AG04449 (cell line): ENCODE data around the gene DGKI.

ENCODE experiments used
- CTCF ChIA-PET: fragments of 350-600 bp; formaldehyde crosslinking; extraction: SDS; loops from one replicate; lab custom pipeline; 2021; ENCODE audit warnings: antibody characterized with exemption; lab: Yijun Ruan, JAX
- POLR2A ChIA-PET: fragments of 400-600, 350-600 bp; formaldehyde crosslinking; extraction: SDS; loops from one replicate; lab custom pipeline; 2020; ENCODE audit warnings: antibody characterized with exemption, inconsistent platforms; lab: Yijun Ruan, JAX
- DNase-seq: peaks from one replicate; pipeline ENCODE4 v3.0.0-alpha.2; 2010; ENCODE audit warnings: low read depth, low spot score
- H3K4me3 ChIP-seq: 2 replicates; pipeline ENCODE4 v1.5.1; 2011; ENCODE audit warnings: low read depth, mild to moderate bottlenecking, control low read depth, low read length
- TF ChIP-seq, protein P1 (sequence below): IDR thresholded peaks from one replicate; pipeline ENCODE4 v1.5.1; 2011; ENCODE audit warnings: mild to moderate bottlenecking, moderate library complexity, low read length, control low read depth, inconsistent platforms; ENCODE audit not compliant: insufficient read depth; ENCODE audit errors: missing control alignments

DGKI gene

DNA sequence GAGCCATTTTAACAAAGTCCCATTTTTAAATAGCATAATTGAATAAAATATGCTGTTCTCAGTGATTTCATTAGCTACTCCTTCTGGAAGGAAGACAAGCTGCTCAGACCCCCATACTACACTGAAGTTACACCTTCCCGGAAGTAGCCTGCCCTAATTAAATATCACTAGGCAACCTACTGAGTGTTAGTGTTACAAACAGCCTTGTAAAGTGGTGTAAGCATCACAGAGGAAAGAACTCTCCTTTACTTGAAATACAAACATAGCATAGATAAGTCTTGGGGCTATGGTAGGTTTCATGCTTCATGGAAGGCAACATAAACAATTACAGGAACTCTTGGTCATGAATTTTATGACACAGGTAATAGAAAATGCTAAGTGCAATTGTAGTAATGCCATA, 459.8 kb downstream of the DGKI start:
- no peak for DNase-seq
- POLR2A ChIA-PET = no interaction called here
- TF ChIP-seq, protein P1, sequence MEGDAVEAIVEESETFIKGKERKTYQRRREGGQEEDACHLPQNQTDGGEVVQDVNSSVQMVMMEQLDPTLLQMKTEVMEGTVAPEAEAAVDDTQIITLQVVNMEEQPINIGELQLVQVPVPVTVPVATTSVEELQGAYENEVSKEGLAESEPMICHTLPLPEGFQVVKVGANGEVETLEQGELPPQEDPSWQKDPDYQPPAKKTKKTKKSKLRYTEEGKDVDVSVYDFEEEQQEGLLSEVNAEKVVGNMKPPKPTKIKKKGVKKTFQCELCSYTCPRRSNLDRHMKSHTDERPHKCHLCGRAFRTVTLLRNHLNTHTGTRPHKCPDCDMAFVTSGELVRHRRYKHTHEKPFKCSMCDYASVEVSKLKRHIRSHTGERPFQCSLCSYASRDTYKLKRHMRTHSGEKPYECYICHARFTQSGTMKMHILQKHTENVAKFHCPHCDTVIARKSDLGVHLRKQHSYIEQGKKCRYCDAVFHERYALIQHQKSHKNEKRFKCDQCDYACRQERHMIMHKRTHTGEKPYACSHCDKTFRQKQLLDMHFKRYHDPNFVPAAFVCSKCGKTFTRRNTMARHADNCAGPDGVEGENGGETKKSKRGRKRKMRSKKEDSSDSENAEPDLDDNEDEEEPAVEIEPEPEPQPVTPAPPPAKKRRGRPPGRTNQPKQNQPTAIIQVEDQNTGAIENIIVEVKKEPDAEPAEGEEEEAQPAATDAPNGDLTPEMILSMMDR = no peak
- CTCF ChIA-PET = no interaction called here
- H3K4me3 ChIP-seq = no peak overlapping the region

DNA sequence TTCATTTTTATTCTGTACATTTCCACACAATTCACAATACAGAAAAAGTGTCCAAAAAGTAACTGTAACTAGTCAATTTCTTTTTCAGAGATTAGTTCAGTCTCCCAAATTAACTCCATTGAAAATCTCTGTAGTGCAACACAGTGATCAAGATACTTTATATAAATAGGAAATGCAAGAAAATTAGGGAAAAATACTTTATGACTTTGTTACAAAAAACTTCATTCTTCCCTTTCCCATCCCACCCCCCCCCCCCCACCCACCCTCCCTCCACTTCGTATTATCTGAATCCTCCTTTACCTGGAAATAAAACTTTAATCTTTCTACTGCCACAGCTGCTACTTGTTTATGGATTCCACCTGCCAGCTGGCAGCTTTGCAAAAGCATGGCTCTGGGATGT, 465.7 kb downstream of the DGKI start:
- TF ChIP-seq, protein P1 = no peak
- no peak overlapping the region for H3K4me3 ChIP-seq
- ChIA-PET CTCF (no interaction called here), POLR2A (no interaction called here)
- DNase-seq = no peak

DNA sequence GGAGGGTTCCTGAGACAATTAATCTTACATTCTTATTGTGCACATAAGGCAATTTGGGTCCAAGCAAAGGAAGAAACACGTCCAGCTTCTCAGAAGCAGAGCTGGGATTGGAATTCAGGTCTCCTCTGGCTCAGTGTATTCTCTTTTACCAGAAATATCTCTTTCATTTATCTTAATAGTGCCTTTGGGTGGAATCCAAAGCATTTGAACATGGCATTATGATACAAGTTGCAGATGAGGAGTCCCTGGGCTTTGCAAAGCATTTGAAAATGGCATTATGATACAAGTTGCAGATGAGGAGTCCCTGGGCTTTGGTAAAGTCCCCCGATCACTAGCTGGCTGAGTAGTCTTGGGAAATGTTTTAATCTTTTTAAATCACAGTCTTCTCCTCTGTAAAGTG, 473.3 kb downstream of the DGKI start:
- TF ChIP-seq, protein P1 = no peak
- POLR2A ChIA-PET = no interaction called here
- DNase-seq = no peak
- CTCF ChIA-PET = no interaction called here
- H3K4me3 ChIP-seq = no peak overlapping the region

DNA sequence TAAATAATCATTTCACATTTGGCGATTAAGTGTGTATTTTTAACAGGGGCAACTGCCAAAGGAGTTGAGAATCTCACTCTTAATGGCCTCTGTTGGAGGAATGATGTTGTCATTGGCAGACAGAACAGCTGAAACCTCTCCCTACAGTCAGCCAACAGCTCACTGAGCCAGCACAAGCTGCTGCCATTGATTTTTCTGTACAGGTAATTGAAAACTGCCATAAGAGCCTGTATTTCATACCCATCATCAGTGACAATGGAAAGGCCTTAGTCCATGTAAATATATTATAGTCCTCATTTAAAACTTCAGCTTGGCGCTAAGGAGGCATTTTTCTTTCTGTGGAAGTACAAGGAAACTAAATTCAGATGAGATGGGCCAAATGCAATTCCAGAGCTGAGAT, 475.2 kb downstream of the DGKI start:
- H3K4me3 ChIP-seq = no peak overlapping the region
- TF ChIP-seq, protein P1 = no peak
- DNase-seq = no peak
- CTCF ChIA-PET = interaction anchor here (0.6 kb wide), 1 partner anchor 14 kb away, joined by 3 read pairs; no protein-coding TSS in a partner anchor
- POLR2A ChIA-PET = no interaction called here

DNA sequence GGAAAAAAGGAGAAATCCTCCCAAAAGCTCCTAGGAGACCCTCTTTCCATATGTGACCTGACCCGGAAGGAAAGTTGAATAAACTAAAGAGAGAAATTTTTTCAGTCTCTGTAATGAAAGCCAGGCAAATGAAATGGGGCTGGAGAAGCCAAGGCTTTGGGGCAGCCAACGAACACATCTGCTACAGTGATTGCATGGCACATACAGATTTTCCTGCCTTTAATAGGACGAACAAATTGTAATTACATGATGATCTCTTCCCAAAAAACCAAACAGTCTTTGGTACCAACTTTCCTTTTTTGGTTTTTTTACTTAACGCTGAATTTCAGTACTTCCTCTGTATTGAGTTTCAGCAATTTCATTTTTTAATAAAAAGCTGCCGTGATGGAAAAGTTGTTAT, 479.8 kb downstream of the DGKI start:
- ChIA-PET CTCF (no interaction called here), POLR2A (no interaction called here)
- no peak overlapping the region for H3K4me3 ChIP-seq
- TF ChIP-seq, protein P1 = no peak
- DNase-seq = no peak

DNA sequence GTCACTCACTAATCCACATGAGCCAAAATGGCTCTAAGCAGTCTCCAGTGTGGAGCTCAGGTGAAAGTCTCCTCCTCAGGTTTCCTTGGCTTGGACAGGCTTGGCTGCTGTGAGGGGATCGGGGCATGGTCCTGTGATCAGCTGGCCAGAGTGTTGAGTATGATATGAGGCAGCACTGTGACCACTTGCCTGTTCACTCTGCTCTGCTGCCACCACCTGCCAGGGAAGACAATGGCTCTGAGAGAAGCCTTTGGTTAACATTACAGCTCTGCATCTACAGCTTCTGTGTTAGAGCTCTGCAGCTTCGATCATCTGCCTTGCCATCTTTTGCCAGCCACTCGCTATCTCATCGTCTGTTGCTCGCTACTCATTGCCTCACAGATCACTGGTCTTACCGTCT, 483.1 kb downstream of the DGKI start:
- no peak for DNase-seq
- ChIA-PET POLR2A (no interaction called here), CTCF (interaction anchor here (1.1 kb wide), 1 partner anchor 12 kb away, joined by 3 read pairs; no protein-coding TSS in a partner anchor)
- H3K4me3 ChIP-seq = no peak overlapping the region
- TF ChIP-seq, protein P1 = no peak
